ENCODE data around the gene PCSK5. TPM values are rescaled to one million over a fixed set of nuclear protein-coding genes. Genes with fewer than 3 reads are reported as not detected.

The PCSK5 gene
- total and polyA plus RNA-seq, 2 of the 8 experiments (the other 6 are each of a cell fraction or from before 2014, with no cell fraction given), result 5.5 to 10.7 TPM

DNA sequence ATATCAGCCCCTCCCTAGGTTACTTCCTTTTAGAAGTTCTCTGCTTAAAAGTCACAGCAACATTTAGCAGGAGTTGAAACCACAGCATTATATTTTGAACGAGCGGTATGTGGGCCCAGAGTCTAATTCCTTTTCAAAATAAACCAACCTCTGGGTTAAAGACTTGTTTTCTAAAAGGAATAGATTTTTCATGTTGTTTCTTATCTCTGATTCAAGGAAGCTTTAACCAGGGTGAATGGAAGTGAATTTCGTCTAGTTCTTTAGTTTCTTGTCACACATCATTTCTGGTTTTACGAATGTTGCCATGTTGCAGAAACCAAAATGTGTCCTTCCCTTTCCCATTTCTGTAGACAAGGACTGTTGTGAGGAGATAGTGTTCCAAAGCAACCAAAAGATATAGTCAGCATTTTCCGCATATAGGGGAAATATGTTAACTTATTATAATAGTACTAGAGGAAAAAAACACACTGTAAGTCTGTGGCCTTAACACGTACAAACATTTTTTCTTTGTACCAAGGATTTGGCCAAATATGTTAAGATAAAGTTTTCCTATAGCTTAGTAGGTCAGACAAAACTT, 142.4 kb downstream of the PCSK5 start:
- Histone ChIP-seq H4K5ac (ENCODE audit: insufficient read length, low read depth, low read length) (no peak overlapping the region), H2BK120ac (replicated peaks; ENCODE audit: low read depth, low read length) (no peak overlapping the region), H3K4me1 (replicated peaks in 1 of 4; ENCODE audit: control insufficient read depth in 3 of 4, insufficient read depth in 4 of 4, low read length in 3 of 4) (peaks cover 0 to 6% (median 4%) of the 10 kb centered on the region in 4 experiments; a peak in 3 of 7 replicates), H2BK15ac (ENCODE audit: low read length) (no peak overlapping the region), H3K18ac (ENCODE audit: extremely low read depth, low read length) (no peak overlapping the region), H3K79me1 (ENCODE audit: low read depth, low read length) (no peaks in the 10 kb centered on the region), H3K4ac (replicated peaks; ENCODE audit: insufficient read length, low read depth, low read length) (no peak overlapping the region), H3K27me3 (replicated peaks in 1 of 4; ENCODE audit: control insufficient read depth in 3 of 4, extremely low read depth in 1 of 4, insufficient read depth in 3 of 4, low read length in 3 of 4) (no peaks in the 10 kb centered on the region), H3K36me3 (ENCODE audit: control insufficient read depth in 2 of 4, insufficient read depth in 4 of 4, low read length in 3 of 4) (peaks cover 0 to 3% (median 2%) of the 10 kb centered on the region in 4 experiments; a peak in 2 of 8 replicates), H3K4me2 (ENCODE audit: insufficient read depth in 1 of 2, low read depth in 2 of 2, low read length in 2 of 2) (no peak overlapping the region), H3K23me2 (ENCODE audit: low read depth, low read length) (no peaks in the 10 kb centered on the region), H3K9ac (replicated peaks in 1 of 4; ENCODE audit: extremely low read depth in 1 of 4, low read depth in 3 of 4, low read length in 3 of 4) (no peak overlapping the region), H3K56ac (replicated peaks; ENCODE audit: insufficient read length, low read depth, low read length) (no peak overlapping the region), H3K23ac (ENCODE audit: insufficient read length) (no peak overlapping the region), H4K20me1 (replicated peaks in 1 of 2; ENCODE audit: control insufficient read depth in 1 of 2, insufficient read depth in 2 of 2, low read length in 2 of 2) (no peaks in the 10 kb centered on the region), H2BK20ac (ENCODE audit: low read length) (no peak overlapping the region), H3K9me3 (ENCODE audit: insufficient read depth in 2 of 2, low read depth in 1 of 2, low read length in 1 of 2) (no peaks in the 10 kb centered on the region), H3K4me3 (ENCODE audit: extremely low read depth in 1 of 4, insufficient read depth in 2 of 4, low read depth in 3 of 4, low read length in 4 of 4) (no peak overlapping the region), H2BK5ac (ENCODE audit: low read depth, low read length) (no peak overlapping the region), H2AFZ (ENCODE audit: low read length) (no peak overlapping the region), H2BK12ac (ENCODE audit: low read depth, low read length) (no peak overlapping the region), H3K79me2 (ENCODE audit: control insufficient read depth in 1 of 2, insufficient read depth in 2 of 2, low read length in 2 of 2) (no peaks in the 10 kb centered on the region), H3K14ac (ENCODE audit: insufficient read length) (no peak overlapping the region), H4K8ac (ENCODE audit: extremely low read depth, insufficient read depth, low read length) (no peak overlapping the region), H4K91ac (replicated peaks; ENCODE audit: insufficient read length, low read length) (no peak overlapping the region), H3K27ac (ENCODE audit: low read depth, low read length) (no peak overlapping the region), H2AK5ac (ENCODE audit: low read depth, low read length) (no peak overlapping the region)
- ChIA-PET CTCF (ENCODE audit: partially characterized antibody) (no interaction called here), POLR2A (ENCODE audit: partially characterized antibody) (no interaction called here)
- DNase-seq (ENCODE audit: low read depth in 1 of 2, low spot score in 2 of 2) (no peak), FAIRE-seq (no peak)
- 85% methylated on average over 6 of the region's 6 CpGs; no CpG with 5 or more reads in 1 of the 2 experiments for WGBS, 2 experiments (ENCODE audit: extremely low coverage in 1 of 2, insufficient coverage in 1 of 2, insufficient read length in 1 of 2, insufficient replicate concordance in 2 of 2, low coverage in 1 of 2, low lambda C conversion rate in 2 of 2, missing lambda C conversion rate in 1 of 2)
- no peak for TF ChIP-seq KDM5A (IDR thresholded peaks at IDR 0.05; ENCODE audit: low read length)
